GM23338 (cell line): ENCODE data around the gene C22orf15. TPM values are rescaled to one million over a fixed set of nuclear protein-coding genes. Genes with fewer than 3 reads are reported as not detected.

Experiments
- ATAC-seq: fragments of 200-7000 bp; cut with Tn5 transposase; 3 replicates; pipeline ENCODE4 v1.9.1; 2020
- DNase-seq: peaks from one replicate; pipeline ENCODE4 v3.0.0-alpha.2; 2015; ENCODE audit warnings: low spot score
- H2AFZ ChIP-seq: fragments of 200-600 bp; sonication (generic); 2 replicates; pipeline ENCODE4 v1.8.0; 2016; ENCODE audit warnings: antibody characterized with exemption, mild to moderate bottlenecking, moderate library complexity
- H3F3A ChIP-seq: fragments of 200-600 bp; sonication (generic); replicated peaks from 2 replicates; pipeline ENCODE4 v1.8.0; 2017; ENCODE audit warnings: antibody characterized with exemption, mixed run types, low read depth
- H3K27ac ChIP-seq: fragments of 200-600 bp; sonication (generic); 2 replicates; pipeline ENCODE4 v1.6.1; 2016; ENCODE audit warnings: low read depth
- H3K27me3 ChIP-seq: fragments of 200-600 bp; sonication (generic); 2 replicates; pipeline ENCODE4 v1.8.0; 2016; ENCODE audit warnings: mild to moderate bottlenecking, mixed run types, moderate library complexity; ENCODE audit not compliant: insufficient read depth
- H3K36me3 ChIP-seq: fragments of 200-600 bp; sonication (generic); 2 replicates; pipeline ENCODE4 v1.8.0; 2016; ENCODE audit warnings: mild to moderate bottlenecking; ENCODE audit not compliant: insufficient read depth
- H3K4me1 ChIP-seq: fragments of 200-600 bp; sonication (generic); 2 replicates; pipeline ENCODE4 v1.8.0; 2016; ENCODE audit warnings: mild to moderate bottlenecking, moderate library complexity; ENCODE audit not compliant: insufficient read depth
- H3K4me2 ChIP-seq: fragments of 200-600 bp; sonication (generic); 2 replicates; pipeline ENCODE4 v1.7.1; 2017; ENCODE audit warnings: mixed run types
- H3K4me3 ChIP-seq: fragments of 200-600 bp; sonication (generic); 2 replicates; pipeline ENCODE4 v1.6.1; 2016; ENCODE audit warnings: mixed run types
- H3K79me2 ChIP-seq: fragments of 200-600 bp; sonication (generic); replicated peaks from 2 replicates; pipeline ENCODE4 v1.8.0; 2017; ENCODE audit warnings: mild to moderate bottlenecking; ENCODE audit not compliant: insufficient read depth
- H3K9me2 ChIP-seq: fragments of 200-600 bp; sonication (generic); 2 replicates; pipeline ENCODE4 v1.8.0; 2017; ENCODE audit not compliant: insufficient read depth
- H4K20me1 ChIP-seq: fragments of 200-600 bp; sonication (generic); replicated peaks from 2 replicates; pipeline ENCODE4 v1.8.0; 2017; ENCODE audit warnings: mild to moderate bottlenecking; ENCODE audit not compliant: insufficient read depth
- H3K27ac Mint-ChIP-seq: 2 replicates; pipeline ENCODE4 v1.8.0; 2020; ENCODE audit warnings: inconsistent platforms, mild to moderate bottlenecking, moderate library complexity, mixed read lengths
- H3K27me3 Mint-ChIP-seq: 3 replicates; pipeline ENCODE4 v1.8.0; 2022; ENCODE audit warnings: low read depth, mild to moderate bottlenecking, moderate library complexity, mixed read lengths, inconsistent platforms; ENCODE audit not compliant: insufficient read depth, poor library complexity
- H3K36me3 Mint-ChIP-seq: 3 replicates; pipeline ENCODE4 v1.8.0; 2021; ENCODE audit warnings: low read depth, mild to moderate bottlenecking, inconsistent platforms, moderate library complexity, mixed read lengths
- H3K4me1 Mint-ChIP-seq: 3 replicates; pipeline ENCODE4 v1.8.0; 2020; ENCODE audit warnings: mild to moderate bottlenecking, inconsistent platforms, mixed read lengths
- H3K4me3 Mint-ChIP-seq: 3 replicates; pipeline ENCODE4 v1.8.0; 2021; ENCODE audit warnings: moderate library complexity, mild to moderate bottlenecking, inconsistent platforms, mixed read lengths
- H3K9me3 Mint-ChIP-seq: 3 replicates; pipeline ENCODE4 v1.8.0; 2020; ENCODE audit warnings: moderate library complexity, mild to moderate bottlenecking, inconsistent platforms, mixed read lengths
- CREB1 ChIP-seq: fragments of 250-450 bp; sonication (Bioruptor Pico); IDR thresholded peaks from 2 replicates; pipeline ENCODE4 v1.5.0; 2020; ENCODE audit warnings: low read depth, mild to moderate bottlenecking, moderate library complexity
- EZH2 ChIP-seq: fragments of 200-600 bp; sonication (generic); IDR thresholded peaks from one replicate; pipeline ENCODE4 v1.8.0; 2017; ENCODE audit warnings: antibody characterized with exemption, mild to moderate bottlenecking, low read depth; ENCODE audit not compliant: unreplicated experiment
- EZH2phosphoT487 ChIP-seq: fragments of 200-600 bp; sonication (generic); IDR thresholded peaks from one replicate; pipeline ENCODE4 v1.8.1; 2018; ENCODE audit warnings: antibody characterized with exemption; ENCODE audit not compliant: unreplicated experiment
- JUNB ChIP-seq: IDR thresholded peaks from one replicate; pipeline ENCODE4 v1.6.1; 2016; ENCODE audit warnings: antibody characterized with exemption; ENCODE audit not compliant: unreplicated experiment
- NANOG ChIP-seq: IDR thresholded peaks from 2 replicates; pipeline ENCODE4 v1.6.1; 2016; ENCODE audit warnings: antibody characterized with exemption, borderline replicate concordance
- POLR2AphosphoS5 ChIP-seq: IDR thresholded peaks from 2 replicates; pipeline ENCODE4 v1.6.1; 2016; ENCODE audit warnings: antibody characterized with exemption, low read depth
- REST ChIP-seq: IDR thresholded peaks from one replicate; pipeline ENCODE4 v1.6.1; 2018; ENCODE audit warnings: antibody characterized with exemption; ENCODE audit not compliant: unreplicated experiment
- STAT1 ChIP-seq: IDR thresholded peaks from one replicate; pipeline ENCODE4 v1.6.1; 2016; ENCODE audit warnings: antibody characterized with exemption; ENCODE audit not compliant: unreplicated experiment
- ZNF114 ChIP-seq: fragments of 250-450 bp; sonication (Bioruptor Pico); IDR thresholded peaks from 2 replicates; pipeline ENCODE4 v1.5.0; 2020; ENCODE audit warnings: mild to moderate bottlenecking, moderate library complexity
- ZNF331 ChIP-seq: fragments of 250-450 bp; sonication (Bioruptor Pico); IDR thresholded peaks from 2 replicates; pipeline ENCODE4 v1.5.0; 2020; ENCODE audit warnings: low read depth, mild to moderate bottlenecking, moderate library complexity
- ZNF462 ChIP-seq: fragments of 250-450 bp; sonication (Bioruptor Pico); IDR thresholded peaks from 2 replicates; pipeline ENCODE4 v1.5.0; 2020; ENCODE audit warnings: mild to moderate bottlenecking, moderate library complexity
- polyA plus RNA-seq: library from polyadenylated mRNA; unstranded; fragments of >200 nt; fragmentation: Nextera tagmentation; extraction: Ambion mirVana; gene quantifications from 2 replicates; pipeline ENCODE4 v1.2.1, GENCODE V29; 2016
- total RNA-seq: library from RNA; depleted of rRNA; stranded (reverse); fragments of >200 nt; shearing (Covaris generic); gene quantifications from 2 replicates; pipeline ENCODE4 v1.2.3, GENCODE V29; 2014
- TF ChIP-seq, protein P1 (sequence below): IDR thresholded peaks from 2 replicates; pipeline ENCODE4 v1.6.1; 2016; ENCODE audit warnings: antibody characterized with exemption
- TF ChIP-seq, protein P2 (sequence below), 2 experiments: fragments of 200-600 bp in 1 of 2; sonication (generic) in 1 of 2; conservative IDR thresholded peaks; 2 replicates each; pipeline versions ENCODE4 v1.5.1 to v1.6.1; 2016 to 2017; ENCODE audit warnings: antibody characterized with exemption in 2 of 2, low read depth in 2 of 2, mild to moderate bottlenecking in 2 of 2, moderate library complexity in 1 of 2

C22orf15 gene
- total and polyA plus RNA-seq, 2 experiments from 2014 or later = 3.6 to 9.3 TPM

GRCh38 chr22:23789121-23789520 is 26.3 kb downstream of the C22orf15 start:
- DNase-seq = peak; percentile 58
- H3K4me3 Mint-ChIP-seq = peak overlapping the region; percentile 18

More at GRCh38 chr22:23789121-23789520, 26.3 kb downstream of the C22orf15 start:
- Histone ChIP-seq H2AFZ (no peak overlapping the region), H3F3A (0 out of 2 replicates have a peak, but pooled peaks cover 15% of the 10 kb centered on the region), H3K79me2 (peaks cover 58% of the 10 kb centered on the region), H3K4me2 (peak overlapping the region; percentile 97), H3K27ac (no peak overlapping the region), H4K20me1 (peaks cover 34% of the 10 kb centered on the region), H3K4me3 (no peak overlapping the region; the same call in 1 of the 2 replicates), H3K36me3 (peaks cover 3% of the 10 kb centered on the region; the same call in 1 of the 2 replicates), H3K4me1 (peaks cover 27% of the 10 kb centered on the region), H3K9me2 (no peaks in the 10 kb centered on the region), H3K27me3 (no peaks in the 10 kb centered on the region)
- H3K36me3 Mint-ChIP-seq = peaks cover 30% of the 10 kb centered on the region
- TF ChIP-seq CREB1 = no peak
- TF ChIP-seq, protein P1, sequence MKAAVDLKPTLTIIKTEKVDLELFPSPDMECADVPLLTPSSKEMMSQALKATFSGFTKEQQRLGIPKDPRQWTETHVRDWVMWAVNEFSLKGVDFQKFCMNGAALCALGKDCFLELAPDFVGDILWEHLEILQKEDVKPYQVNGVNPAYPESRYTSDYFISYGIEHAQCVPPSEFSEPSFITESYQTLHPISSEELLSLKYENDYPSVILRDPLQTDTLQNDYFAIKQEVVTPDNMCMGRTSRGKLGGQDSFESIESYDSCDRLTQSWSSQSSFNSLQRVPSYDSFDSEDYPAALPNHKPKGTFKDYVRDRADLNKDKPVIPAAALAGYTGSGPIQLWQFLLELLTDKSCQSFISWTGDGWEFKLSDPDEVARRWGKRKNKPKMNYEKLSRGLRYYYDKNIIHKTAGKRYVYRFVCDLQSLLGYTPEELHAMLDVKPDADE = no peak
- TF ChIP-seq STAT1 = no peak
- TF ChIP-seq EZH2phosphoT487 = no peak
- no peak for TF ChIP-seq ZNF462 (CRISPR knock-in tag)
- TF ChIP-seq, protein P2, sequence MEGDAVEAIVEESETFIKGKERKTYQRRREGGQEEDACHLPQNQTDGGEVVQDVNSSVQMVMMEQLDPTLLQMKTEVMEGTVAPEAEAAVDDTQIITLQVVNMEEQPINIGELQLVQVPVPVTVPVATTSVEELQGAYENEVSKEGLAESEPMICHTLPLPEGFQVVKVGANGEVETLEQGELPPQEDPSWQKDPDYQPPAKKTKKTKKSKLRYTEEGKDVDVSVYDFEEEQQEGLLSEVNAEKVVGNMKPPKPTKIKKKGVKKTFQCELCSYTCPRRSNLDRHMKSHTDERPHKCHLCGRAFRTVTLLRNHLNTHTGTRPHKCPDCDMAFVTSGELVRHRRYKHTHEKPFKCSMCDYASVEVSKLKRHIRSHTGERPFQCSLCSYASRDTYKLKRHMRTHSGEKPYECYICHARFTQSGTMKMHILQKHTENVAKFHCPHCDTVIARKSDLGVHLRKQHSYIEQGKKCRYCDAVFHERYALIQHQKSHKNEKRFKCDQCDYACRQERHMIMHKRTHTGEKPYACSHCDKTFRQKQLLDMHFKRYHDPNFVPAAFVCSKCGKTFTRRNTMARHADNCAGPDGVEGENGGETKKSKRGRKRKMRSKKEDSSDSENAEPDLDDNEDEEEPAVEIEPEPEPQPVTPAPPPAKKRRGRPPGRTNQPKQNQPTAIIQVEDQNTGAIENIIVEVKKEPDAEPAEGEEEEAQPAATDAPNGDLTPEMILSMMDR (conservative IDR thresholded peaks at IDR 0.05; ENCODE audit: low read depth in 2 of 2) = no peak
- no peak for TF ChIP-seq JUNB
- no peak for TF ChIP-seq REST
- TF ChIP-seq EZH2 = no peak
- TF ChIP-seq POLR2AphosphoS5 = no peak
- TF ChIP-seq ZNF331 (CRISPR knock-in tag) = no peak
- no peak for TF ChIP-seq NANOG
- no peak for TF ChIP-seq ZNF114 (CRISPR knock-in tag)
- H3K27ac Mint-ChIP-seq = no peak overlapping the region
- H3K9me3 Mint-ChIP-seq = no peaks in the 10 kb centered on the region
- ATAC-seq = peak; percentile 20
- peaks cover 6% of the 10 kb centered on the region for H3K27me3 Mint-ChIP-seq
- H3K4me1 Mint-ChIP-seq = peaks cover 26% of the 10 kb centered on the region
